MG63 (cell line): ENCODE measurements around the gene CDH4. TPM values are rescaled to one million over a fixed set of nuclear protein-coding genes. Genes with fewer than 3 reads are reported as not detected.

Experiments
- DNase-seq: peaks from one replicate; pipeline ENCODE4 v3.0.0-alpha.2; 2020
- H3K27me3 ChIP-seq: fragments of 250-450 bp; sonication (Bioruptor Pico); 2 replicates; pipeline ENCODE4 v1.5.1; 2020; ENCODE audit warnings: mild to moderate bottlenecking, moderate library complexity
- H3K36me3 ChIP-seq: fragments of 250-450 bp; sonication (Bioruptor Pico); 2 replicates; pipeline ENCODE4 v1.5.1; 2020; ENCODE audit warnings: mild to moderate bottlenecking, moderate library complexity
- H3K4me3 ChIP-seq: fragments of 250-450 bp; sonication (Bioruptor Pico); 2 replicates; pipeline ENCODE4 v1.5.1; 2020; ENCODE audit warnings: mild to moderate bottlenecking, moderate library complexity
- H3K9me3 ChIP-seq: fragments of 250-450 bp; sonication (Bioruptor Pico); 2 replicates; pipeline ENCODE4 v1.5.1; 2020; ENCODE audit warnings: mild to moderate bottlenecking, moderate library complexity
- total RNA-seq: library from RNA; depleted of rRNA; stranded (reverse); fragments of >200 nt; shearing (Covaris generic); gene quantifications from 2 replicates; pipeline ENCODE4 v1.2.3, GENCODE V29; 2014; ENCODE audit warnings: low replicate concordance

The CDH4 gene
- total RNA-seq, 1 experiment from 2014 or later: not detected

- Histone ChIP-seq H3K27me3 (peaks cover 2% of the 10 kb centered on the region; the same call in 1 of the 2 replicates), H3K4me3 (no peak overlapping the region), H3K9me3 (peaks cover 4% of the 10 kb centered on the region; the same call in 1 of the 2 replicates), H3K36me3 (no peaks in the 10 kb centered on the region)
- DNase-seq: no peak
Observed at GRCh38 chr20:61753987-61754956, 502.2 kb downstream of the CDH4 start.

- H3K9me3 ChIP-seq: peaks cover 3% of the 10 kb centered on the region; the same call in 1 of the 2 replicates
- no peaks in the 10 kb centered on the region for H3K36me3 ChIP-seq
- DNase-seq: no peak
- peaks cover 7% of the 10 kb centered on the region; the same call in 1 of the 2 replicates for H3K27me3 ChIP-seq
- no peak overlapping the region for H3K4me3 ChIP-seq
Observed at GRCh38 chr20:61754976-61755778, 503.1 kb downstream of the CDH4 start.

DNA sequence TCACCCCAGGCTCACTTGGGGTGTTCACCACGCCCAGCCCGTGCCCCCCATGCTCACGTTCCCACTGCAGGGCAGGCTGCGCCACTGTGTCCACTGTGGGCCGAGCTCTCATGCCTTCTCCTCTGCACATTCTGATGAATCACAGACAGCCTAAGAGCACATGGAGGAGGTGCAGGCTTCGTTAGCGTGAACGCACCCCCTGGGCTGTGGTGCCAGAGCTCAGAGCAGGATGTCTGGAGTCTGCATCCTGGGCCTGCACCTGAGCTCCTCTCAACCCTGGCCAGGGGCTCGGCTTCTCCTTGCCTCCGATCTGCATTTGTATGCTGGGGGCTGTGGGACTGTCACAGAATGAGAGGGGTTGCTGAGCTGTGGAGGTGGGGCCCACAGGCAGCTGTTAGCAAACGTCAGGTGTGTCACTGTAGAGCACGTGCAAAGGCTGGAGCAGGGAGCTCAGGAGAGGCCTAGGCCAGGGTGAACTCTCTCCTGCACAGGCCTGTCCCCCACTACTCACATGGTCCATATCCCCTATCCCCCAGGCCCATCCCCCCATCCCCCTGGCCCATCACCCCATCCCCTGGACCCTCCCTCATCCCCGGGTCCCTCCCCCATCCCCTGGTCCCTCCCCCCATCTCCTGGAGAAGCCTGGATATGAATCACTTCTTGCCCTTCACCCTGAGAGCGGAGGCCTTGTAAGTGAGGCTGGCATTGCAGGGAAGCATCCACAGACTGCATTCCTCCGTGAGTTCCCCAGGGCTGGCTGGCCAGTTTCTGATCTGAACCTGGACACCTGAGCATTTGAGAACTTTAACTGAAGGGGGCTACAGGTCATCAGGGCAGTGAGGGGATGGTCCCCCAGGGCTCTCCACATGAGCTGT lies 504.1 kb downstream of the CDH4 start:
- no peak overlapping the region for H3K4me3 ChIP-seq
- no peaks in the 10 kb centered on the region for H3K9me3 ChIP-seq
- H3K36me3 ChIP-seq: no peaks in the 10 kb centered on the region
- H3K27me3 ChIP-seq: peaks cover 16% of the 10 kb centered on the region; the same call in 1 of the 2 replicates
- DNase-seq: no peak

- Histone ChIP-seq H3K4me3 (no peak overlapping the region), H3K27me3 (peaks cover 19% of the 10 kb centered on the region; the same call in 1 of the 2 replicates), H3K9me3 (no peaks in the 10 kb centered on the region), H3K36me3 (no peaks in the 10 kb centered on the region)
- DNase-seq: no peak
Observed at GRCh38 chr20:61756966-61757677, 505.1 kb downstream of the CDH4 start.

- DNase-seq: no peak
- H3K36me3 ChIP-seq: no peaks in the 10 kb centered on the region
- H3K27me3 ChIP-seq: peaks cover 25% of the 10 kb centered on the region
- no peak overlapping the region for H3K4me3 ChIP-seq
- no peaks in the 10 kb centered on the region for H3K9me3 ChIP-seq
Observed at GRCh38 chr20:61757678-61758563, 505.9 kb downstream of the CDH4 start.

DNA sequence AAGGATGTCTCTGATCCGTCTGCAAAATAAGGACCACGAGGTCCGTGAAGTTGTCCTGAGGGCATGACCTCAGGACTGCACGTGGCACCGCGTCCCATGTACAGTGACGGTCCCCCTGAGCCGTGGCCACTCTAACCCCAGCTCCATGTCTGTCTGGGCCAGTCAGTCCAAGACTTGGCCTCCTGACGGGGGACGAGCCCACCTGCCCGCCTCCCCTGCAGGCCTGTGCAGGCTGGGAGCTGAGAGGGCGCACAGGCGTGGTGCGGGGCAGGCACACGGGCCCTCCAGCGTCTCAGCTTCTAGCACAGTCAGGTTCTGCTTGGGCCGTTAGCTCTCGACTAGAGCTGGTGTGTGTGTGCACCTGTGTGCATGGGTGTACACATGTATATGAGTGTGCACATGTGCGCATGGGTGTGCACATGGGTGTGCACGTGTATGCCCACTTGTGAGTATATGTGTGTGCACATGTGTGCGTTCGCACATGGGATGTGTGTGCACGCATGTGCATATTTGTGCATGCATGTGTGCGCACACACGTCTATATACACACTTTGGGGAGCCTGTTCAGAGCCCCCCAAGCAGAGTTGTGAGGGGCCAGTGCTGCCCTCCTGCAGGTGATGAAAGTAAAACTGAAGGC lies 506.6 kb downstream of the CDH4 start:
- H3K4me3 ChIP-seq: no peak overlapping the region
- H3K9me3 ChIP-seq: no peaks in the 10 kb centered on the region
- no peak for DNase-seq
- H3K27me3 ChIP-seq: peaks cover 28% of the 10 kb centered on the region
- H3K36me3 ChIP-seq: no peaks in the 10 kb centered on the region

DNA sequence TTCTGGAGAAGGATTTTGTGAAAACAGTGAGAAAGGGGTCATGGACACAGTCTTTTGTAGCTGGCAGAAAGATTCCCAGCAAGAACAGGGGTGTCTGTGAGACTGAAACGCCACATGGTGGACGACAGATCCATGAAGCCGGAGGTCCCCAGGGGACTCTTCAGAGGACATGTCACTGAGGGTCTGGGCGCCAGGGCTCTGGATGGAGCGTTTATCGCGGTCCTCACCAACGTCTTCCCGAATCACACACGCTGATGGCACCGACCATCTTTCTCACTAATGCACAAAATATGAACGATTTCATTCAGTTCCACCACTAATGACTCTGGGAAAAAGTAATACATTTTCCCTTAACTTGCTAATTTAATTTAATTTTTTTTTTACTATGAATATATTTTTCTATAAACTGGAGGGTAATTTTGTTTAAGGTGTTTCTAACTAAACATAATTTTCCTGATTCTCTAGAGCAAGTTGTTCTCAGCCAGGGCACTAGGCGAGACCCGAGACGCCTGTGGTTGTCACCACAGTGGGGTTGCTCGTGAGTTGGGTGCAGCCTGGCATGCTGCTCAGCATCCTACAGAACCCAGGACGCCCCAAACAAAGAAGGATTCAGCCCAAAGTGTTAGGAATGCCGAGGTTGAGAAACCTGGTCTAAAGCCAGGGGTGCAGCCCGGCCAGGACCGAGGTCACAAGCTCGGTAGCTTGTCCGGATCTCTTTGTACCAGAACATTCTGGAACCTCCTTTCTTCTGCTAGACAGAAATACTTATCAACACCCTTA lies 507.4 kb downstream of the CDH4 start:
- no peak overlapping the region for H3K4me3 ChIP-seq
- H3K36me3 ChIP-seq: no peaks in the 10 kb centered on the region
- DNase-seq: no peak
- peaks cover 31% of the 10 kb centered on the region for H3K27me3 ChIP-seq
- no peaks in the 10 kb centered on the region for H3K9me3 ChIP-seq

DNA sequence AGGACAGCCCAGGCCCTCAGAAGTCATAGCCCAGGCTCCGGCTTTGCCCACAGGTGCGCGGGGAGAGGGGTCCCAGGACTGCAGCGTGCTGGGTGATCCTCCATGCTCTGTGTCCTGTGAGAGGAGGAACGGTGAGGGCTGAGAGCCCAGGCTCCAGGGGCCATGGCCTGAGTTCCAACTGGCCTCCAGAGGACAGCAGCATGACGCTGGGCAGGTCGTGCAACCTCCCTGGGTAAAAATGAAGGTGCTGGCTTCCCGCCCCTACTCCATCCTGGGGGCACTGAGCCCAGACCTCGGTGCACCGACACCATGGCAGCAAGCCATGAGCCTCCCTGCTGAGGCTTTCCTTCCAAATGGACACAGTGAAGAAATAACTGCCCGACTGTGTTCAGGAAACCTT lies 508.3 kb downstream of the CDH4 start:
- Histone ChIP-seq H3K4me3 (no peak overlapping the region), H3K27me3 (peaks cover 31% of the 10 kb centered on the region), H3K9me3 (no peaks in the 10 kb centered on the region), H3K36me3 (no peaks in the 10 kb centered on the region)
- DNase-seq: no peak

DNA sequence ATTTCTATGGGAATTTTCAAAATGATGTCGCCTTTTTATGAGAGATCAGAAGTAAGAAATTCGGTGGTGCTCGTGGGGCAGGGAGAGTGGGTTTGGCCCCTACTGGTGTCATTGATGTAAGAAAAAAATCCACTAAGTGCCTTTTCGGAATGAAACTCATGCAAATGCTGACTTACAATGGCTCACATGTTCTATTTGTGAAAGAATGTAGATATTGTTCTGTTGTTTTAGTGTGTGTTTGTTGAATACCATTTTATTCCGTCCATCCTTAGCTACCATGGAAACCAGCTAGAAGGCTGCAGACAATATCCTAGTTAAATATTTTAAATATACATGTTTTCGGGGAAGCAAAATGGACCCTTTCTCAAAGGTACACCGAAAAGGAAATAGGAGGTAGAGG lies 508.7 kb downstream of the CDH4 start:
- DNase-seq: no peak

DNA sequence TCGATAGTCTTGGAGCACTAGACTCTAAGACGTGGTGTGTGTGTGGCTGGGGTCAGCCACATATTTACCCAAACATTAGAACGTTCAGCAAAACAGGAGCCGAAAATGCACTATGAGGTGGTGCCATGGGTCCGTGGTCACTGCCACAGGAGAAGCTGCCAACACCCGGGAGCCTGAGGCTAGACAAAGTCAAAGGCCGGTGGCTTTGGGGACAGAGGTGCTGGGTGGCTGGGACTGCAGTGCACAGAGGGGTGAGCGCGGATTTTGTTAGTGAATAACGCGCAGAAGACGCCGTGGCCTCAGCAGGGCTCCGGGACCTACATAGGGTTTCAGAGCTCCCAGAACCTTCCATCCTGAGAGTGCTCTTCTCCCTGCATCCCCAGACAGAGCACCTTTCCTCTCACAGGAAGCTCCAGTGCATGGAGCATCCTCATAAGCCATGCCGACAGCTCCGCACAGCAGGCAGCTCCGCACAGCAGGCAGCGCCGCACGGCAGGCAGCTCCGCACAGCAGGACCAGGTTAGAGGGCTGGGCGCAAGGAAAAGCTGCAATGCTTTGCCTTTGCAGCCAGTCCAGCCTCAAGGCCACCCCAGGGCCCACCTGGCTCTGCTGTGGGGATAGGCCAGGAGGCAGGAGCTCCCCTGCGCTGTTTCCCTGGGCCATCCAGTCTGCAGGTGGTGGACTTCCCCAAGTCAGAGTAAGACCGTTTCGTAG lies 509.5 kb downstream of the CDH4 start:
- peaks cover 31% of the 10 kb centered on the region for H3K27me3 ChIP-seq
- H3K4me3 ChIP-seq: no peak overlapping the region
- DNase-seq: no peak
- H3K36me3 ChIP-seq: no peaks in the 10 kb centered on the region
- no peaks in the 10 kb centered on the region for H3K9me3 ChIP-seq

More for the DNA sequence above, 508.7 kb downstream of the CDH4 start:
- Histone ChIP-seq H3K9me3 (no peaks in the 10 kb centered on the region), H3K4me3 (no peak overlapping the region), H3K27me3 (peaks cover 31% of the 10 kb centered on the region), H3K36me3 (no peaks in the 10 kb centered on the region)

DNA sequence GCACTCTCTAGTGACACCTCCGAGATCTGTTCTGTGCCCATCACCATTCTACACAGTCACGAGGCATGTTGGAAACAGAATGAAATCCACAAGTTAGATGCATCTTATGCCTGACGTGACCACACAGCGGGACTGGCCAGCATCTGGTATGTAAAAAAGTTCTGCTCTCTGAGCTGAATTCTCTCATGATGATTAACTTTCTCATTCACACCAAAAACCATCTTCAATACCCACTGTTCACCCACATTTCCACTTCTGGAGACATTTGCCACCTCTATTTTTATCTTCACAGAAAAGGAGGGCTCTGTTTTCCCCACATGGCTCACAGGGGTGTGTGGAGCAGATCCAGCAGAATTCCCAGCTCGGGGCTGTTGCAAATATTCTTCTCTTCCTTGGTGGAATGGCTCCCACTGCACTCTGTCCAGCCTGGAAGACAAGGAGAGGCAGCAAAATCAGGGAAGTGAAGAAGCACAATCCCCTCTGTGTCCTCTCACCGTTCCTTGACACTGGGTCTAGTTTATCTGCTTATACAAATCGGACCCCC lies 510.2 kb downstream of the CDH4 start:
- Histone ChIP-seq H3K27me3 (peaks cover 31% of the 10 kb centered on the region), H3K9me3 (no peaks in the 10 kb centered on the region), H3K4me3 (no peak overlapping the region), H3K36me3 (no peaks in the 10 kb centered on the region)
- DNase-seq: no peak

DNA sequence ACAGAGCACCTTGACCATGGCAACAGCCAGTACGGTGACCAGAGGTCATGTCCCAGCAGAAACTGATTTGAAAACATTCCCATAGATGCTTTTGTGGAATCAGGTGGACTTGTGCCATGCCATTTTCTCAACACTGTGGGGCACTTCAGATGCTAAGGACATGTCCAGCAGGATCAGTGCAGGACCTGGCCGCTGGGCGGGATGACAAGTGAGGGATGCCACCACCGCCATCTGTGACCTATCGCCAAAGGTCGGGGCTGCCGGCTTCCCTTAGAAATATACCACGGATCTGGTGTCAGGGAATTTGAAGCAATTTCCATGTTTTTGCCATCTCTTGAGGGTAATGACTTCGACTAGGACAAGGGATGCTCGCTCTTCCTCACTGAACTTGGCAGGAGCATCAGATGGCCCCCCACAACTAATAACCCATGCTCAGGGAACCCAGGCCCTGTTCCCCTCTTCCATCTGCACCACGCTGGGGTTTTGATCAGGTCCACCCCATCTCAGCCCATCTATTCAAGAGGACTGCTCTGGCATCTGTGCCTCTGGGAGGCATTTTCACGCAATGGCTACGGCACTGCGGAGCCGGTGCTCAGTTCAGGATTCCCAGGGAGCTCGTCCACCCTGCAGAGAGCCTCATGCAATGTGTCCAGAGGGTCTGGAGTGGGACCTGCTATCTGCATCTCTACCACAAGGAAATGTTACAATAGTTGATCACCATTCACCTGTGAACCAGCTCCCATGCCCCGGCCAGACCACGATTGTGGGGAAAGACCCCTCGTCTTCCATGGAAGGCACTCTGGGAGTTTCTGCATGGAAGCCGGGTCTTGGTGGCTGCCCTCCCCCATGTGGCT lies 511.1 kb downstream of the CDH4 start:
- no peak overlapping the region for H3K4me3 ChIP-seq
- DNase-seq: no peak
- no peaks in the 10 kb centered on the region for H3K9me3 ChIP-seq
- peaks cover 31% of the 10 kb centered on the region for H3K27me3 ChIP-seq
- no peaks in the 10 kb centered on the region for H3K36me3 ChIP-seq
